Left forelimb (tissue), 1 donor: ENCODE data around the gene MYL10.
A peak's percentile ranks its signal among the peaks of the same experiment; 100 is the strongest.

ENCODE experiments used
- DNase-seq: peaks from one replicate; pipeline ENCODE4 v3.0.0-alpha.2; 2018; ENCODE audit warnings: low spot score

Gene MYL10

DNA sequence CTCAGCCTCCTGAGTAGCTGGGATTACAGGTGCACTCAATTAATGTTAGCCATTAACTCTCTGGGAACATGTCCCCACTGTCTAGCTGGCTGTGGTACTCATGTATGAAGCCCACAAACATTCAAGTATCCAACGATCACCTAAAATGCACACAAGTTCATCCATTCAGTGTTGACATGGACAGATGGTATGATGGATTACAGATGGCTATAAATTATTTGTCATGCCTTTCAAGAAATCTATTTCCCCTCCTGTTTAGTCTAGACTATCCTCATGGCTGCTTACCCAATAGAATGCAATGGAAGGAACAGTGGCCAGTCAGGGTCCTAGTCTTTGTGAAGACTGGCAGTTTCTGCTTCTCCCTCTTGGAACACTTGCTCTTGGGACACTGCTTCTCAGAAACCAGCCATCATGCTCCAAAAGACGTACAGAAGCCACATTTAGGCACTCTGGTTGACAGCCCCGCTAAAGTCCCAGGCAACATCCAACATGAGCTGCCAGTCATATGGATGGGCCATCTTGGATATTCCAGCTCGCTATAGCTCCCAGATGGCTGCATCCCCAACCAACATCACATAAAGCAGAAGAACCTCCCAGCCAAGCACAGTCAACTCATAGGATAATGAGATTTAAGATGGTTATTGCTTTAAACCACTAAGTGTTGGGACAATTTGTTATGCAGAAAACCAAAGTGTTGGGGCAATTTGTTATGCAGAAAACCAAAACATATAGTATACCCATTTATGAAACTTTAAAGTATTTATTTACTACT lies 33.1 kb downstream of the MYL10 start:
- DNase-seq: peak; percentile 40

DNA sequence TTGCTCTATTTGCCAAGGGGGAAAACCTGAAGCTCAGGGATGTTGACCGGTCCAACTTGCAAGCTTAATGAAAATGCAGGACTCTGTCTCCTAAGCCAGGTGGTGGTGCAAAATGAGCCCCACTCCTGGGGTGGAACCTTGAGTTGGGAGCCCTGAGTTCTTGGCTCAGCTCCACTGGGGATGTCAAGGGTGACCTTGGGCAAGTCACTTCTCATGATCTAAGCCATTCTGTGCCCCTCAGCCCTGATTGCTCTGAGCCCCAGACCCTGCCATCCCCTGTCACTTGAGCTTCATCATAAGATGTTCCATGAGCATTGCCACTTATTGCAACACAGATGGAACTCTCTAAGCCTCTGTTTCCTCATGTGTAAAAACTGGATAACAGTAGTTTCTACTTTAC lies 33.9 kb downstream of the MYL10 start:
- DNase-seq: no peak

DNA sequence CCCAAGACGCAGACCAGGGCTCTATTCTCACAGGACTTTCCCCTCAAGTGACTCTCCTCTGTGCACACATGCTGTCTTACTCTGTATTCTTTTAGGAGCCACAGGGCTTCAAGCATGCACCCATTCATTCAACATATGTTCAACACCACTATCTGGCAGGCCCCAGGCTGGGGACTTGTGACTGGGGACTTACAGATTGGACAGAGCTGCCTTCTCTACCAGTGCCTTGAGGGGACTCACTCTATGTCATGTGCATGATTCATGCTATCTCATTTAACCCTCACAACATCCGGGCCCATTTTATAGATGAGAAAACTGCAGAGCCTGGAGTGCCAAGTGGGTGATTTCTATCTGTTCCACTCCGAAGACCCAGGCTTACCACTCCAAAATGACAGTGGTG lies 34.3 kb downstream of the MYL10 start:
- DNase-seq: no peak

DNA sequence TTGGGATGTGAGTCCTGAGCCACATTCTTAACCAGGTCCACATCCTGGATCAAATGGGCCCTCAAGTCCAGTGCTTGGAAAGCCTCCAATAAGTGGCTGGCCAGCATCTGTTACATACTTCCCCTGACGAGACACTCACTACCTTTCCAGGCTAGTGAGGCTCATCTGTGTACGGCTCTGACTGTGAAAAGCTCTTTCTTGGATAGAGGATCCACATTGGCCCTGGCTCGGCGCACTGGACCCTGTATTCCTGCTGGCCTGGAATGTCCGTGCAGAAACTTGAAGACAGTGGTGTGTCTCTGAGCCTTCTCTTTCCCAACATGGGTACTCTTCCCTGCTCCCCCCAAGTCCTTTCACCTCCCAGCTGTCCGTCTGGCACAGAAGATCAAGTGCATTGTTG lies 35.5 kb downstream of the MYL10 start:
- no peak for DNase-seq

DNA sequence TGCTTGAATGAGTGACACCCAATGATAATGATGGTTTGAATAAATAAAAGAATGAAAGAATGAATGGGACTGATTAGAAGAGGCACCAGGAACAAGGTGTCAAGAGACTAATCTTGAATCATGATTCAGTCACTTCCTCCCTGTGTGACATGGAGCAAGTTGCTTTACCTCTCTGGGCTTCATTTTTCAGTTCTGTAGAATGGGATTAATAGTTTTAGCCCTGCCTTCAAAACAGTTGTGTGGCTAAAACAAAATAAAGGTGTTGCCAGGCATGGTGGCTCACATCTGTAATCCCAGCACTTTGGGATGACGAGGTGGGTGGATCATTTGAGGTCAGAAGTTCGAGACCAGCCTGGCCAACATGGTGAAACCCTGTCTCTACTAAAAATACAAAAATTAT lies 37.6 kb downstream of the MYL10 start:
- no peak for DNase-seq

DNA sequence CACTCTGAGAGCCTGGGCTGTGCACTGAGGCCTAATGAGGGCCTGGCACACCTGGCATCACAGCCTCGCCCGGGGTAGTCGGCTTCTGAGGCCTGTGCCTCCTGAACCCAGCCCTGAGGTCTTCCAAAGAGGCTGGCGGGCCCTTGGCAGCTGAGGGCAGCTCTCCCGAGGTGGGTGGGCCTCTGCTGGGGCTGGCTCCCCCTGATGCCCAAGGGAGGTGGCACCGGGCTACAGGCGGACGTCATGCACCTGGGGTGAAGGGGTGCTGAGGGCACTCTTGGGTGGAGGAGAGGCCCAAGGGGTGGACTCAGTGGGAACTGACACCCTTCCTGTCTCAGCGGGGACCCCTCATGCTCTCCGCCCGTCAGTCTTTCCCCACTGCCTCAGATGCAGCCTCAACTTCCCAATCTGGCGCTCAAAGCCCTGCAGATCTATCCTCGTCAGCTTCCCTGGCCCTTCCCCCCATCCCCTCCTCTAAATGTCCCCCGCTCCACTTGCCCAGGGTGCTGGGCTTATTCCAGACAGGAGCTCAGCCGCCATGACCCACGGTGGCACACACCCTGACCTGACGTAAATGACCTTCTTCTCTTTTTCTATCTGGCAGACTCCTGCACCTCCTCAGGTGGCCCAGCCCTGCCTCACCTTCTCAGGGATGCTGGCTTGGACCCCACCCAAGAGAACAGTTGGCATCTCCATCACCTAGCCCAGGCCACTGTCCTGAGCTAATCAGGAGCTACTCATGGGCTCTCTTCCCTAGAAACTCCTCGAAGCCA lies 38.2 kb downstream of the MYL10 start:
- DNase-seq: no peak

DNA sequence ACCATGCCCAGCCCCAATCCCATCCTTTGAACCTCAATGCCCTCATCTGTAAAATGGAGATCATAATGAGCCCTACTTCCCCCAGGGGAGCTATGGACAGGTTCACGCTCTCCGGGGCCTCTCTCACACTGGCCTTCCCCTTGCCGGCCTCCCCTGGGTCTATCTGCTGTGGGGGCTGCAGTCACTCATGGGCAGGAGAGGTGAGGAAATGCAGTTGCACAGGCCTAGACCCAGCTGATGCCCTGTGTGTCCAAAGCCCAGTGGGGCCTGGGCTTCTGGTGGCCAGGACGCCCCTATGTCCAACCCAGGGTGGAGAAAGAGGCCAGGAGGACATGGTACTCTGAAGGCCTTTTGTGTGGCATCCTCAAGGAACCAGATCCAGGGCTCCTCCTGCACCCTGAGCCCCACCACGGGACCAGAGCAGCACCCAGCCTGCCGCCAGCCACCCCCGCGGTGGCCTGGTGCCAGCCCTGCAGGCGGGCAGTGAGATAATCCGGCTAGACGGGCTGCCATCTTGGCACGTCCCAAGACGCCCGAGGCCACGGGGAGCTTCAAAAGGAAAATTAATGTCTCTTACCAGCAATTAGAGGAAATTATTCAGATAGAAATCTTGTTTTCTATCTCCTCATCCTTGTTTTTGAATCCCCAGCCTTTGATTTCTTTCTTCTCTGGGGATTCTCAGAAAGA lies 39.0 kb downstream of the MYL10 start:
- DNase-seq: no peak

DNA sequence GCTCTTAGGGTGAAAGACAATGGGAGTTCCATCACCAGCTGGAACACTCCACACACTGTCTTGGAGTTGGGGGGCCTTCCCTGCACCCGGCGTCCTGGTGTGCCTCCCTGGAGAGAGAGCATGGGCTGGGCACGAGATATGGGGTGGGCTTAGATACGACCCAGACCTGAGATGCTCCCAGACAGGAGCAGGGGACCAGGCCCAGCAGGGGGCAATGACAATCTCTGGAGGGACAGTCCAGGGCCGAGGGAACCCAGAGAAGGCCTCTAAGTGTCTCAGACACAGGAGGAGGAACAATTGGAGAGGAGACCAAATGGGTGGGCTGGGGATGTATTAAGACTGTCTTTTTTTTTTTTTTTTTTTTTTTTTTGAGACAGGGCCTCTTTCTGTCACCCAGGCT lies 40.0 kb downstream of the MYL10 start:
- no peak for DNase-seq

DNA sequence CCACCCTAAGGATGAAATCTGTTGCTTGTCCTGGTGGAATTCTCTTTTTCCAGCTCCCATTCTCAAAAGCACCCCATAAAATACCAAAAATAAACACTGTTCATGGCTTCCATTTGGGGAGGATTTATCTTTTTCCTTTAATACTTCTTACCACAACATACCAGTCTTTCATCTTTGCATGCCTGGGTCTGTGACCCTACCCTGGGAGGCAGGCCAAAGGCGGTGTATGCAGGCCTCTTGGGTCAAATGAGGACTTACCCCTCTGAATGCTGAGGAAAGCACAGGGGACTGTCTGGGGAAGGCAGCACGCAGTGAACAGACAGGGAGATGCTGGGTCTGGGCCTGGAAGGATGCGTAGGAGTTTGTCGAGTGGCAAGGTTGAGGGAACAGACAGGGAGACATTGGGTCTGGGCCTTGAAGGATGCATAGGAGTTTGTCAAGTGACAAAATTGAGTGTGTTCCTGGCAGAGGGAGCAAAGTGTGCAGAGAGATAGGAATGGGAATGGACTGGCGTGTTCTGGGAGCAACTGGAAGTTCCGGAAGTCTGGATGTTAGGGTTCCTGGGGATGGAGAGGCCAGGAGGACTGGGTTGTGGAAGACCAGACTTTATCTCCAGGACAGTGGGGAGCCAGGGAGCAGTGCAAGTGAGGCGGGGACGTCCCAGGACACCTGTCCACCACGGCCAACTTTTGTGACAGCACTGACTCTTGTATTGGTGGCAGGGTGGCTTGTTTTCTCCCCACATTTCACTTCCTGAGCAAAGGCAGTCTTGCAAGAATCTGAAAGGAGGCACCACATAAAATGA lies 40.8 kb downstream of the MYL10 start:
- no peak for DNase-seq

DNA sequence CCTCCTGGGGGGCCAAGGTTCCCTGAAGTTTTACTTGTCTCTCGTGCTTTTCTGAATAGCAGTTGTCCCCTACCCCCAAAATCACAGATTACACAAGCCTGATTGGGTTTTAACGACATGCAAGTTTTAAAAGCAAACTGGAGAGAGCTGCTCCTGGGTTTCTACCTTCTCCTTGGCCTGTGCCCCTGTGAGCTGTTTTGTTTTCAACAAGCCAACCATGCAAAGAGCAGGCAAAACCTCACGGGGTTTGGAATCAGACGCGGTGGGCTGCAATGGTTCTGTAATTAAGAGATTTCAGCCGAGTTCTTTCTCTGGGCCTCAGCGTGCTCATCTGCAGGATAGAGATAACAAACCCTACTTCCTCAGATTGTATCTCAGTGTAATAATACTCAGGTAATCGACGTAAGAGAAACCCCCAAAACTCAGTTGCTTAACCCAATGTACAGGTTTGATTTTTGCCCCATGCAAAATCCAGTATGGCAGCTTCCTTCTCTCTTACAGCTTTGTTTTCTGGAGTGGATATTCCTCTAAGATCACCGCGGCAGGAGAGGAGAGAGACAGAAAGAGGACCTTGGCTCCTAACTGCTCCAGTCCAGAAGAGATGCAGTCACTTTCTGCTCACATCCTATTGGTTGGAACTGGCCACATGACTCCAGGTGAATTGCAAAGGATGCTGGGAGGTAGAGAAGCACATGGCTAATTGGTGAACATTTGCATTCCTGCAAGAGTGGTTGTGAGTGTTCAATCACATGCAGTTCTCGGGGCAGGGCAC lies 42.0 kb downstream of the MYL10 start:
- DNase-seq: no peak

DNA sequence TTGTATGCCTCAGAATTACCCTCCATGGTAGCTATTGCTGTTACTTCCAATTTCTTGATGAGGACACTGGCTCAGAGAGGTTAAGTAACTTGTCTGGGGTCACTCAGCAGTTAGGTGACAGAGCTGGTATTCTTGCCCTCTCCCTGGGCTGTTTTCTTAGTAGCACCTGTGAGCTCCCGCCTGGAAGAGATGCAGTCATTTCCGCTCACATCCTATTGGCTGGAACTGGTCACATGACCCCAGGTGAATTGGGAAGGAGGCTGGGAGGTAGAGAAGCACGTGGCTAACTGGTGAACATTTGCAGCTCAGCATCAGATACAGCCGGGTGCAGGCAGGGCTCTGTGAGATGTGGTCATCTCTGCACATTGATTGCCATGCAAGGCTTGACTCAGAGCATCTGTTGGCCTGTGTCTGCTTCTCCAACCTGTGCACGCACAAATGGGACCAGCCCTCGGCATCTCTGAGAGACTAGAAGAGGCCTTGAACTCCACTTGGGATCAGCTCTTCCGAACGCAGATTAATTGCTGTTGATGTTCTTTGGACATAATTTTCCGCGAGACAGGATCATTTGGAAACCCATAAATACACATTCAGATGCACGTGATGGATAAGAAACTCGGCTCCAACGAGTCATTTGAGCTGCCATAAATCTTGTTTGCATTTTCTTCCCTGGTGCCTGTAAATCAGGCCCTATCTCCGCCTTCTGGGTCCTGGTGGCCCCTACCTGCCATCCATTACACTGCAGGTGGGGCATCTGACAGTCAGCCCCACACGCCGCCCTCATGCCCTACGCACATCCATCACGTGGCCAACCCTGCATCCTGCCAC lies 42.8 kb downstream of the MYL10 start:
- DNase-seq: peak; percentile 20

DNA sequence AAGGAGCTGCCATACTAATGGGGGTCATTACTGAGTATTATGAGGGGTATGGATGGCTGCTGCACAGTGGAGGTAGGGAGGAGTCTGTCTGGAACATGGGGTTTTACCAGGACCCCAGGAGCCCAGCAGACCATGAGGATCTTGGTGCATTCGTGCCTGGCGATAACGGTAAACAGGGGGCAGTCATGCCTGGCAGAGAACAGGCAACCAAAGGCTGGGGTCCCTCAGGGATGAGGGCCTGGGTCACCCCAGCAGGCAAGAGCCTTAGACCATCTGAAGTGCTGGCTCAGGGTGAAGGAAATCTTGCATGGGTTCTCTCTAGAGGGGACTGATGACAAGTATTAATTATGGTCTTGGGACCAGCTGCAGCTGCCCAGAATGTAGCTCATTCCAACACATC lies 46.1 kb downstream of the MYL10 start:
- DNase-seq: no peak

DNA sequence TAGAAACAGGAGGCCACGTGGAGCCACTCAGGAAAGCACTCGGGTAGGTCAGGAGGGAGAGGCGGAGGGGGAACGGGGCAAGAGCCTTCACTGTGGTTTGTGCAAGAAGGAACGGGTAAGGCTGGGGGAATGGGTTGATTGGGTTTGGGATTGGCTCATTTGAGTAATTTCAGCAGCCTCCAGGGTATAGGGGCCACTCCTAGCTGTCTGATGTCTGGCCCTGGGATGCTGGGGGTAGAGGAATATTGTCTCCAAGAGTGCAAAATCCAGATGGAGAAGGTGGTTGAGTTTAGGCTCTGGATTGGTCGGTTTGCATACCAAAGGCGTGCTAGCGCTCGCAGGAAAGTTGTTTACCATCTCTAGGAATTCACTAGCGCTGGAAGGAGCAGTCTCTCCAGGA lies 47.2 kb downstream of the MYL10 start:
- DNase-seq: no peak

DNA sequence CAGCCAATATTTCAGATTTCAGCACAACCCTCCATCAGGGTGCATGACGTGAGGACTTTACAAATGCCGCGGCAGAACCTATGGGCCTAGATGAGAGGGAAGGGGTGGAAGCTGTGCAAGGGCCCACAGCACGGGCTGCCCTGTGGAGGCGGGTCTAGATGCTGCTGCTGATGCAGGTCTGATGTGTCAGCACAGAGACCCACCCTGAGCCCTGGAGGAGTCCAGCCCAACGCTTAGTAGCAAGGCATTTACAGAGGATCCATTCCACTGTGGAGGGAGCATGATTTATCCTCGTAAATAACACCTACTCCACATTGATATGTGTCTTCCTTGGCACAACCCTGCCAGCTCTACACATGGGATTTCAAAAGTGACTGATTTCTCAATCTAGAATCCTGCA lies 48.5 kb downstream of the MYL10 start:
- DNase-seq: no peak

DNA sequence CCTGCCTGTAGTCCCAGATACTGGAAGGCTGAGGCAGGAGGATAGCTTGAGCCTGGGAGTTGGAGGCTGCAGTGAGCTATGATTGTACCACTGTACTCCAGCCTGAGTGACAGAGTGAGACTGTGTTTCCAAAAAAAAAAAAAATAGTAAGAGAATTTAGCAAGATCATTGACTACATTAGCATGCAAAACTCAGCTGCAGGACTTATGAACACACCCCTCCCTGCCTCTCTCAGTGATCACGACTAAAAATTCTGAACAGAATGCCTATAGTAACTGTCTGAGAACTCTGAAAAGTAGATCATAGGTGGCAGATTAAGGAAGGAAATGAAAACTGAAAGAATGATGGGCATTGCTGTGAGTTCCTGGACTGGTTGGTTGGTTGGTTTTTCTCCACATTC lies 50.5 kb downstream of the MYL10 start:
- no peak for DNase-seq

DNA sequence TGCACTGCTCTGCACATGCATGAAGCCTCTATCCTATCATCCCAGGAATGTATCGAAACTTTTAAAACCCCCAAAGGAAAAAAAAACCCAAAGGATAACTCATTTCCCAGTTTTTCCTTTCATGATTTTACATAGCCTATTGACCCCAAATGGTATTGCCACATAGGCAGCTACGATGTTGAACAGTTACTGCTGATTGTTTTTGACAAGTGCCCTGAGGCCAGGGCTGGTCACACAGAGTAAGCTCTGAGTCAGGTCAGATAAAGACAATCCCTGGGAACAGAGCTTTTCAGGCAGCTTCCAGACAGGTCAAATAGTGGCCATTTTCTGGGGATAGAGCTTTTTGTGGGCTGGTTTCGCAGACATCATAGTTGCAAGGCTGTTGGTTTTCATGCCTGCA lies 52.1 kb downstream of the MYL10 start:
- DNase-seq: no peak

DNA sequence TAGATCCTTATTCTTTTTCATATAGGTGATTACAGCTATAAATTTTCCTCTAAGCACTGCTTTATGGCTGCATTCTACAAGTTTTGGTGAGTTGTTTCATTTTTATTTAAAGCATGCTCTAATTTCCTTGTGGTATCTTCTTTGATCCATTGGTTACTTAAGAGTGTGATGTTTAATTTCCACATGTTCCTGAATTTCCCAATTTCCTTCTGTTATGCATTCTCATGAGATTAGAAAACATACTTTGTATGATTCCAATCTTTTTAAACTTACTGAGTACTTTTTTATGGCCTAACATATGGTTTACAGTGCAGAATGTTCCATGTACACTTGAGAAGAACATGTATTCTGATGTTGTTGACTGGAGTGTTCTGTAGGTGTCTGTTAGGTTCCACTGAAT lies 53.4 kb downstream of the MYL10 start:
- DNase-seq: no peak

DNA sequence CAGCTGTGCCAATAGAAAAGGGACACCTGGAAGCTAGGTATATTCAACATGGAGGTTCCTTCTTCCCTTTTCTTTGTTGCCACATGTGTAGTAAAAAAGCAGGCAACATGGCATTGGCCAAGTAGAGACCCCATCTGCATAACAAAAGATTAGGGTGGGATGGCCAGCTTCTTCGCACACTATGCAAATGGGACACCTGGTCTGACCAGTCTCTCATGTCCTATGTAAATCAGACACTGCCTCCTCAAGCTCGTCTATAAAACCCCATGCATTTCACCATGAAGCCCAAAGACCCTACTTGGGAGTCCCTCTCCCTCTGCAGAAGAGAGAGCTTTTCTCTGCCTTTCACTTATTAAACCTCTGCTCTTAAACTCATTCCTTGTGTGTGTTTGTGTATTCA lies 53.9 kb downstream of the MYL10 start:
- DNase-seq: no peak

DNA sequence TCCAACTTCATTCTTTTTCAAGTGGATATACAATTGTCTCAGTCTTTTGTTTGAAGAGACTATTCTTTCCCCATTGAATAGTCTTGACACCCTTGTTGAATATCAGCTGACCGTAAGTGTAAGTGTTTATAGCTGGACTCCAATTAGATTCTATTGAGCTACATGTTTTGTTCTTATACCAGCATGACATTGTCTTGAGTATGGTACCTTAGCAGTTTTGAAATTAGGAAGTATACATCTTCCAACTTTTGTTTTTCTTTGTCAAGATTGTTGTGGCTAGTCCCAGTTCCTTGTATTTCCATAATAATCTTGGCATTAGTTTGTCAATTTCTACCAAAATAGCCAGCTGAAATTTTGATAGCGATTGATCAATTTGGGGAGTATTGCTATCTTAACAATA lies 56.9 kb downstream of the MYL10 start:
- DNase-seq: no peak

DNA sequence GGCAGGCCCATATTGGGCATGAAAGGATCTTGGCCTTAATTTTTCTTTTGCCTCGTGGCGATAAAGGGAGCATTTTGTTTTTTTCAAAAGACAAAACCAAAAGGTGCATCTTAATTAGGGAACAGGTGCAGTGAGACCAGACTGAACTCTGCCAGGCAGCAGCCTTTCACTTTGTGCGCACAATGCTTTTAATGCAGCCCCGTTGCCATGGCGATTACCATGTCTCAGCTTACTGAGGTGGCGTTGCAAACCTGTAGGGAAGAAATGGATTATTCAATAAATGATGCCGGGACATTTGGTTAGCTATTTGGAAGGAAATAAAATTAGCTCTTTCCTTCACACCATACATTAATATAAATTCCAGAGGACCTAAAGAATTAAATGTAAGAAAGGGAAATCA lies 61.9 kb downstream of the MYL10 start:
- DNase-seq: peak; percentile 1
